Activated gamma-delta T cell (primary cell): ENCODE data around the gene CDH15.
"Not testable (repeated sequence)": the region's sequence is repeated elsewhere in the genome, so short reads cannot be mapped to it uniquely, and the experiment has no call there.

Source experiments
- DNase-seq: peaks from one replicate; lab custom pipeline; 2025; lab: John Stamatoyannopoulos, UW

Gene CDH15

GRCh38 chr16:89155851-89156739 lies 15.5 kb upstream of the CDH15 start:
- no peak for DNase-seq

GRCh38 chr16:89156740-89157645 lies 14.6 kb upstream of the CDH15 start:
- DNase-seq = no peak

- DNase-seq = no peak
These were observed 13.8 kb upstream of the CDH15 start for GRCh38 chr16:89157778-89158177.

- DNase-seq = no peak
These were observed 12.3 kb upstream of the CDH15 start for GRCh38 chr16:89159066-89159849.

GRCh38 chr16:89159850-89160354 lies 11.6 kb upstream of the CDH15 start:
- no peak for DNase-seq

DNA sequence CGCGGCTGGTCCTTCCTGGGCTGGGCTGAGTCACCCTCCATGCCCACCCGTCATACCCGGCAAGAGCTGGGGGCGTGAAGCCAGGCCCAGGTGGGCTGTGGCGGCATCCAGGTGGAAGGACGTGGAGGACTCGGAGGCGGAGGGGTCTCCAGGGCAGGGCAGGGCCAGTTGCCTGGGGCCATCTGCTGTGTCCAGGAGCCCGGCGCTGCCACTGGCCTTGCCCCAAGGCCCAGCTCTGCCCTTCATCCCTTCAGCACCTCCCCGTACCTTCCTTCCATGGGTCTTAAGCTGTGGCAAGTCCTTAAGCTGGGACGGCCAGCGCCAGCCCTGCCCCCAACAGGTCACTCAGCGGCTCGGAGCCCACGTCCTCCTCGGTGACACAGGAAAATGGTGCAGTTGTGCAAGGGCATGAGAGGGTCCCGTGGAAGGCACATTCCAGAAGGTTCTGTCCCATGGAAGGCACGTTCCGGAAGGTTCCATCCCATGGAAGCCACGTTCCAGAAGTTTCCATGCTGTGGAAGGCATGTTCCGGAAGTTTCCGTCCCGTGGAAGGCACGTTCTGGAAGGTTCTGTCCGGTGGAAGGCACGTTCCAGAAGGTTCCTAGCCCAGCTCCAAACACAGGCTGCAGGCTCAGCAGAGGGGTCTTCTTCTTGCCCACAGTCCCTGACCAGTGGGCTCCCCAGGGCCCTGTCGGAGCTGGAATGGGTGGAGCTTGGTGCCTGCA lies 10.4 kb upstream of the CDH15 start:
- no peak for DNase-seq

- DNase-seq = no peak
These were observed 9.5 kb upstream of the CDH15 start for GRCh38 chr16:89161763-89162713.

- DNase-seq = no peak
These were observed 8.3 kb upstream of the CDH15 start for GRCh38 chr16:89163297-89163696.

- DNase-seq = no peak
These were observed 7.1 kb upstream of the CDH15 start for GRCh38 chr16:89164436-89164835.

DNA sequence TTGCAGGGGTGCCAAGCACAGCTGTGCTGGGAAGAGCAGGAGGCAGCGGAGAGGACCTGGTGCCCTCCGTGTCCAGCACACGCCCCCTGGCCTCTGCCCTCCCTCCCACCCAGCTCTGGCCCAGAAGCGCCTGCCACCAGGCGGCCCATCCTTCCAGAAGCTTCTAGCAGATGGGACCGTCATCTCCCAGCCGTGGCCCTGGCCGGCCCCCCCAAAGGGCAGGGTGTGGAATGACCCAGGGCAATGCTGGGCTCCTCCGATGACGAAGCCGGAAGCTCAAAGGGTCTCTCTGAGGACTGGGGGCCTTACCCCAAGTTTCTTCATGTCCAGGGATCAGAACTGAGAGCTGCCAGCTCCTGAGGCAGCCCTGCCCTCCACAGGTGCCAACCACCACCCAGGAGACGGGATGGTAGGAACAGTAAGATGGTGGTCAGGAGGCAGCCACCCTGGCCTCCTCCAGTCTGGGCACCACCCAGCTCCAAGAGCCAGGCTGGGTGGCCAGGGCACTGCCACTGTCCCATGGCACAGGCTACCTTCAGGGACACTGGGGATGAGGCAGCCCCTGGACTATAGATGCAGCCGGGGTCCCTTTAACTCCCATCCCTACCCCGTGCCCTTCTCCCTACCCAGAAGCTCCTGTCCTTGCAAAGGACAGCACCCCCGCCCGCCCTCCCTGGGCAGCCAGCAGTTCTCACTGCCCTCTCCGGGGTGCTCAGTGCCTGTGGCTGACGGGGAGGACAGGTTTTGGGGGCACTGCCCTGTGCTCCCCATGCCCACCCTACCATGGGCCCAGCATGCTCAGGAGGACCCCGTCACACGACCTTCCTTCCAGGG lies 6.5 kb upstream of the CDH15 start:
- DNase-seq = no peak

DNA sequence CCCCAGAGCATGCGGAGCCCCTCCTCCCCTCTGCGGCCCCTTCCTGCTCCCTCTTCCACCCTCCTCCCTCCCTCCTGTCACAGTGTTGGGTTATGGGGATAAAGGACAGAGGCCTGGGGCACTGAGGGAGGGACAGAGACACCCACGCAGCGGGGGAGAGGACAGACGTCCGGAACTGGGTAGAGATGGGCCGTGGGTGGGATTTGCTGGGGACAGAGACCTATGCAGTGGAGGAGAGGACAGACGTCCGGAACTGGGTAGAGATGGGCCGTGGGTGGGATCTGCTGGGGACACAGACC lies 5.9 kb upstream of the CDH15 start:
- DNase-seq = not testable (repeated sequence)

GRCh38 chr16:89166696-89167424 lies 4.7 kb upstream of the CDH15 start:
- no peak for DNase-seq

DNA sequence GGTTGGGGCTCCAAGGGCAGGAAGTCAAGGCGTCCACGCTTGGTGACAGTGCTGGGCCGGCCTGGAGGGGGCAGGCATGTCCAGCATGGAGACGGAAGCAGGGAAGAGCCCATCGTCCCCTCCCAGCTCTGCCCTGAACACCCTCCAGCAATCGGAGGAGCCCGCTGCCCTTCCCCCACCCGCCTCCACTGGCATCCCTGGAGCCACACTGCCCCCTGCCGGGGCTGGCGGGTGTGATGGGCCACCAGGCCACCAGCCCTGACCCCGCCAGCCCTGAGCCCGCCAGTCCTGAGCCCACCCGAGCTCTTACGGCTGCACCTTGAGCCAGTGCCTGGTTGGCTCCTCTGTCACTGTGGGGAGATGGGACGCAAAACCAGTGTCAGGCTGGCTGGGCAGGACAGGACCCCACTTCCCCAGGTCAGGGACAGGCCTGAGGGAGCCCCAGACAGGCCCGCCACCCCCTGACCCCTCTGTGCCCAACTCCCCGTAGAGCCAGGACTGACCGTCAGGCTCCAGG lies 4.1 kb upstream of the CDH15 start:
- DNase-seq = peak; percentile 49

DNA sequence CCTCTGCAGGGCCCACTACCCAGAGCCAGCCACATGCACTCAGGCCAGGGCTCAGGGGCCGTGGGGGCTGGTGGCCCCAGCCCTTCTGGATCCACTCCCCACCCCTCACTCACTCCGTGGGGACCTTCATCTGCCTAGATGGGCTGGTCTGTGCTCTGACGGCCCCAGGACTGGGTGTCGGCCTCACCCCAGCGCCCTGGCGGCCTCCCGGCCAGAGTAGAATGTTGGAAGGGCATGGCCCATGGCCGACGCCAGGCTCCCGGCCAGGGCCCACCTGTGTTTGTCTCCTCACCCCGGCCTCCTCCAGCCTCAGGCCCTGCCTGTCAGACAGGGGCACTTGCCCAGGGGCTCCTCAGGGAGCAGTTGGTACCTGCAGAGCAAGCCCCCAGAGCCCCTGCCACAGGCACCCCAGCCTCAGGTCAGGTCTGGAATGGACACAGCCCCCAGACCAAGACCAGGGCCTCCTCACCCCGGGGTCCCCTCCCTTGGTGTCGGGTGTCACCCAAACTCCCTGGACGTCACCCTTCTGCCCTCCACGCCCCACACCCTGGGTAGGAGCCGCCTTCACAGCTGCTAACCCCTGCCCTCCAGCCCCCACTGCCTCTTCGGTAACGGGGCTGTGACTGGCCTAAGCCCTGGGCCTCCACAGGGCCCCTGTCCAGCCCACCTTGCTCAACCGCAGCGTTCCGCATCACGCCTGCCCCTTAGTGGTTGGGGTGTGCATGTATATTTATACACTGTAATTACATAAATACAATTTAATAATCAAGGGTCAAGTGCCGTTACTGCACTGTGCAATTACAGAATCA lies 3.0 kb upstream of the CDH15 start:
- DNase-seq = no peak

DNA sequence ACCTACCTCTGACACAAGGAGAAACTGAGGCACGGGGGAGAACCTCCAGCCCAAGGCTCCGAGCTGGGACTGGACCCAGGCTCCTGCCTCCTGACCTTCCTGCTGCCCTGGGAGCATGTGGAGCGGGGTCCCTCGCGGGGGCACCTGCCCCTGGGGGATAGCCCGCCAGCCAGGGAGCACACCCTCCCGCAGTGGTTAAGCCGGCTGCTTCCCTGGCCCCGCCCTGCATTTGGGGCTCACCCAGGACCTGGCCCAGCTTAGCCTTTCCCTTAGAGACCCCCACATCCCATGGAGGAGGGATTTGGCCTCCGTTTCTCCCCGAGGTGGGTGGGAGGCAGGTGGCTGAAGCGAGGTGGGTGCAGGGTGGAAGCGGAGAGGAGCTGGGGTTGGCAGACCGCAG lies 1.8 kb upstream of the CDH15 start:
- DNase-seq = no peak

- DNase-seq = no peak
These were observed 967 bp upstream of the CDH15 start for GRCh38 chr16:89170346-89171215.

DNA sequence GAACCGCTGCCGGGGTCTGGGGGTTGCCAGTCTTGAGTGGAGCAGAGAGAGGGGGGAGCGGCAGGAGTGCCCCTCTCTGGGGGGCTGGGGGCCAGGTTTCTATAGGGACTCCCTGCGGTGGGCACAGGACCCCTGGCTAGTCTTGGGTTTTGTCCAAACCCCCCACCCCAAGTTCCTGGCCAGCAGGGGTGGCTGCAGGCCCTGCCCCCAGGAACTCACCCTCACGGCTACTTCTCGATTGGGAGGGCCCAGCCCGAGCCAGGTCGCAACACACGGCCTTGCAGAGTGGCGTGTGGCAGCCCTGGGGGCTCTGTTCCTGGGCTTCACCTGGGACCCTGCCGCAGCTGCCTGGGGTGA lies 601 bp downstream of the CDH15 start:
- no peak for DNase-seq
